Kidney (tissue), 14 donors: ENCODE results near the gene ARHGAP27. TPM values are rescaled to one million over a fixed set of nuclear protein-coding genes. Genes with fewer than 3 reads are reported as not detected.
A peak's percentile ranks its signal among the peaks of the same experiment; 100 is the strongest.

Experiments used
- DNase-seq, 5 donors: peaks; one replicate each; pipeline ENCODE4 v3.0.0-alpha.2; 2013 to 2020
- FAIRE-seq: peaks from 2 replicates; lab custom pipeline; 2012; peaks lifted over from hg19 to GRCh38; lab: Jason Lieb, UNC
- H3K27ac ChIP-seq, 2 donors: one replicate each; pipeline ENCODE4 v1.7.0; 2013; ENCODE audit warnings: low read depth in 2 of 2, low read length in 2 of 2, inconsistent platforms in 1 of 2
- H3K27me3 ChIP-seq: one replicate; pipeline ENCODE4 v1.7.1; 2013; ENCODE audit warnings: low read length, inconsistent platforms; ENCODE audit not compliant: control insufficient read depth, insufficient read depth
- H3K36me3 ChIP-seq, 3 donors: one replicate each; pipeline versions ENCODE4 v1.7.0 to v1.7.1; 2013; ENCODE audit warnings: low read length in 3 of 3, control low read depth in 1 of 3, inconsistent platforms in 1 of 3; ENCODE audit not compliant: insufficient read depth in 3 of 3, control insufficient read depth in 2 of 3
- H3K4me1 ChIP-seq, 3 donors: one replicate each; pipeline versions ENCODE4 v1.7.0 to v1.7.1; 2013; ENCODE audit warnings: low read length in 3 of 3, inconsistent platforms in 1 of 3, low read depth in 1 of 3; ENCODE audit not compliant: control insufficient read depth in 2 of 3, insufficient read depth in 2 of 3
- H3K4me3 ChIP-seq, 3 donors: one replicate each; pipeline versions ENCODE4 v1.7.0 to v1.8.1; 2013; ENCODE audit warnings: low read length in 3 of 3, control low read depth in 1 of 3, inconsistent platforms in 1 of 3
- H3K9ac ChIP-seq, 3 donors: one replicate each; pipeline versions ENCODE4 v1.7.0 to v1.7.1; 2013; ENCODE audit warnings: low read length in 3 of 3, control low read depth in 1 of 3, inconsistent platforms in 1 of 3
- H3K9me3 ChIP-seq, 3 donors: one replicate each; pipeline versions ENCODE4 v1.7.0 to v1.7.1; 2013; ENCODE audit warnings: low read length in 3 of 3, control low read depth in 1 of 3, inconsistent platforms in 1 of 3; ENCODE audit not compliant: control insufficient read depth in 2 of 3, insufficient read depth in 1 of 3
- CTCF ChIP-seq: IDR thresholded peaks from 3 replicates; pipeline ENCODE4 v1.5.1; 2012; ENCODE audit warnings: mild to moderate bottlenecking, moderate library complexity, borderline replicate concordance; ENCODE audit not compliant: insufficient read depth; ENCODE audit errors: extremely low read depth
- intact Hi-C: fragments of 100-400 bp; cut with DNase I; formaldehyde crosslinking; loops from one replicate; pipeline ENCODE4 v1.11.1; 2022
- polyA plus RNA-seq: library from polyadenylated mRNA; stranded (reverse); fragments of 350-450 nt; fragmentation: Illumina TruSeq; extraction: RNeasy Lipid Tissue Mini Kit (QIAGEN cat#74804); gene quantifications from one replicate; pipeline ENCODE4 v1.2.3, GENCODE V29; 2014; ENCODE audit warnings: low read depth, low replicate concordance; ENCODE audit not compliant: insufficient read depth
- total RNA-seq: library from RNA; stranded (reverse); fragmentation: NEBNext Ultra II Directional; extraction: Animal tissue kit (Norgen Biotek cat#: 25700); gene quantifications from one replicate; pipeline ENCODE4 v1.2.1, GENCODE V29; 2021
- donor health status: control.
- donor health status: control.
- donor health status: control.
- donor health status: control.
- donor health status: control.
- donor health status: DM: yes; HTN: yes; CAD: no.
- donor health status: Normal renal cell carcinoma (clear cell type).

ARHGAP27 gene
- total and polyA plus RNA-seq, 2 donors from 2014 or later = 13.3 to 57.2 TPM

- peak overlapping the region in 1 of 3 donors; percentile 26 for H3K9ac ChIP-seq
- FAIRE-seq (no peak), DNase-seq (peak; percentile 82 to 95 (median 89))
- no peak for TF ChIP-seq CTCF
- no peak overlapping the region for H3K27ac ChIP-seq
- H3K4me3 ChIP-seq = peak overlapping the region; percentile 39 to 55 (median 44)
- H3K9me3 ChIP-seq = no peaks in the 10 kb centered on the region
- H3K27me3 ChIP-seq = peaks cover 14% of the 10 kb centered on the region
- intact Hi-C loops = no loop called here
- H3K4me1 ChIP-seq = peaks cover 0 to 15% (median 6%) of the 10 kb centered on the region in 3 donors
- peaks cover 0 to 2% (median 0%) of the 10 kb centered on the region in 3 donors for H3K36me3 ChIP-seq
Observed at GRCh38 chr17:45431531-45432404, 902 bp downstream of the ARHGAP27 start.

GRCh38 chr17:45430738-45431530, 1.7 kb downstream of the ARHGAP27 start:
- peaks cover 0 to 15% (median 6%) of the 10 kb centered on the region in 3 donors for H3K4me1 ChIP-seq
- H3K36me3 ChIP-seq = peaks cover 0 to 2% (median 0%) of the 10 kb centered on the region in 3 donors
- no peak overlapping the region for H3K27ac ChIP-seq
- intact Hi-C loops = no loop called here
- H3K27me3 ChIP-seq = peaks cover 14% of the 10 kb centered on the region
- no peak overlapping the region for H3K9ac ChIP-seq
- H3K4me3 ChIP-seq = peak overlapping the region in 1 of 3 donors; percentile 39
- DNase-seq (peak; percentile 74 to 87 (median 80)), FAIRE-seq (no peak)
- no peaks in the 10 kb centered on the region for H3K9me3 ChIP-seq
- no peak for TF ChIP-seq CTCF

DNA sequence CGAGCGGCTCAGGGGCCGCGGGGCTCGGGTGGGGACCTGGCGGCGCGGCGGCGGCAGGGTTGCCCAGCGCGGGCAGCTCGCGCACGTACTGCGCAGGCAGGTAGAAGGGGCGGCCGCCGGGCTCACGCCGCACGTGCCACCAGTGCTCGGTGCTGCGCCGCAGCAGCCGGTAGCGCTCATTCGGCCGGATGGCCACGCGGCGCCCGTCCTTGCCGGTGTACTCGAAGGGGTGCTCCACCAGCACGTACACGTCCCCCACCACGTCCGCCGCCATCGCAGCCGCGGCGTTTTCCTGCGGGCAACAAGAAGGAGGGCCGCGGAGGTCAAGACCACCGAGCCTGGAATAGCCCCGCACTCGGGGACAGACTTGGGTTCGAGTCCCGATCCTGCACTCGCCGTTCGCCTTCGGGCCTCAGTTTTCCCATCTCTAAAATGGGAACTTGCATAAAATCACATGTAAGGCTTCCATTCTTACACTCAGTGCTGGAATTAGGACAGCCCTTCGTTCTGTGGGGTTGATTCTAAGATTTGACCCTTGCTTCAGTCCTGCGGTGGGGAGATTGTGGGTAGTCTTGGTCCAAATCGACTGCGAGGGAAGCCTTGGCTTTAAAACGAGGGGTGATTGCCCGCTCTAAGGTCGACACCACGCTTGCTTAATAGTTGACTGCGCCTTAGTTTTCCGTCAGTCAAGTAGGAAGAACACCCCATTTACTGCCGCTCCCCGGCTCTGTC, 2.5 kb downstream of the ARHGAP27 start:
- Histone ChIP-seq H3K4me3 (peak overlapping the region in 1 of 3 donors; percentile 39), H3K27ac (no peak overlapping the region), H3K9me3 (no peaks in the 10 kb centered on the region), H3K9ac (no peak overlapping the region), H3K36me3 (no peaks in the 10 kb centered on the region), H3K4me1 (peaks cover 0 to 15% (median 6%) of the 10 kb centered on the region in 3 donors), H3K27me3 (peaks cover 14% of the 10 kb centered on the region)
- FAIRE-seq = no peak
- DNase-seq = peak in 1 of 5 donors; percentile 72
- intact Hi-C loops = no loop called here
- no peak for TF ChIP-seq CTCF
